ENCODE data around the gene ZNF414.
"Not testable (repeated sequence)": the region's sequence is repeated elsewhere in the genome, so short reads cannot be mapped to it uniquely, and the experiment has no call there.

ZNF414 gene

GRCh38 chr19:8517551-8518442 lies 3.8 kb upstream of the ZNF414 start:
- no peak for DNase-seq (ENCODE audit: low read depth)

- DNase-seq (ENCODE audit: low read depth): no peak
These were observed 1.4 kb upstream of the ZNF414 start for GRCh38 chr19:8515317-8515716.

GRCh38 chr19:8514505-8515009 lies 590 bp upstream of the ZNF414 start:
- DNase-seq (ENCODE audit: low read depth): not testable (repeated sequence)

- no peak for DNase-seq (ENCODE audit: low read depth)
These were observed 806 bp downstream of the ZNF414 start for GRCh38 chr19:8513036-8513686.

GRCh38 chr19:8512115-8512967 lies 1.6 kb downstream of the ZNF414 start:
- no peak for DNase-seq (ENCODE audit: low read depth)

- no peak for DNase-seq (ENCODE audit: low read depth)
These were observed 2.3 kb downstream of the ZNF414 start for GRCh38 chr19:8511573-8512101.

- no peak for DNase-seq (ENCODE audit: low read depth)
These were observed 3.3 kb downstream of the ZNF414 start for GRCh38 chr19:8510589-8511115.

GRCh38 chr19:8506402-8506957 lies 7.5 kb downstream of the ZNF414 start:
- no peak for DNase-seq (ENCODE audit: low read depth)

GRCh38 chr19:8505680-8506401 lies 8.1 kb downstream of the ZNF414 start:
- DNase-seq (ENCODE audit: low read depth): peak; percentile 56

GRCh38 chr19:8504919-8505318 lies 9.0 kb downstream of the ZNF414 start:
- no peak for DNase-seq (ENCODE audit: low read depth)

- no peak for DNase-seq (ENCODE audit: low read depth)
These were observed 9.8 kb downstream of the ZNF414 start for GRCh38 chr19:8504171-8504570.

- no peak for DNase-seq (ENCODE audit: low read depth)
These were observed 10.5 kb downstream of the ZNF414 start for GRCh38 chr19:8503510-8503909.

GRCh38 chr19:8501981-8502380 lies 12.0 kb downstream of the ZNF414 start:
- DNase-seq (ENCODE audit: low read depth): no peak

- no peak for DNase-seq (ENCODE audit: low read depth)
These were observed 12.5 kb downstream of the ZNF414 start for GRCh38 chr19:8501516-8501915.

GRCh38 chr19:8500158-8500557 lies 13.8 kb downstream of the ZNF414 start:
- DNase-seq (ENCODE audit: low read depth): no peak

GRCh38 chr19:8499048-8499833 lies 14.7 kb downstream of the ZNF414 start:
- DNase-seq (ENCODE audit: low read depth): no peak

- no peak for DNase-seq (ENCODE audit: low read depth)
These were observed 15.7 kb downstream of the ZNF414 start for GRCh38 chr19:8498295-8498694.

- no peak for DNase-seq (ENCODE audit: low read depth)
These were observed 19.8 kb downstream of the ZNF414 start for GRCh38 chr19:8494158-8494557.

GRCh38 chr19:8491574-8491973 lies 22.4 kb downstream of the ZNF414 start:
- no peak for DNase-seq (ENCODE audit: low read depth)

- no peak for DNase-seq (ENCODE audit: low read depth)
These were observed 23.1 kb downstream of the ZNF414 start for GRCh38 chr19:8490873-8491272.

Data from stimulated activated CD8-positive, alpha-beta memory T cell treated with anti-CD3 and anti-CD28 coated beads, Interleukin-4, amount 100 ng/mL, for 24 hours (primary cell).